Right lobe of liver (tissue), 4 donors: ENCODE results near the gene TAGLN2.

Experiments
- CTCF ChIP-seq, 4 donors: fragments of 200-600 bp in 3 of 4; fragments of 450-650 bp in 1 of 4; IDR thresholded peaks; one replicate each; pipeline versions ENCODE4 v1.5.1 to v1.8.0; 2016 to 2022; ENCODE audit warnings: antibody characterized with exemption in 4 of 4, mild to moderate bottlenecking in 2 of 4
- POLR2A ChIP-seq: fragments of 450-650 bp; IDR thresholded peaks from one replicate; pipeline ENCODE4 v1.6.1; 2017; ENCODE audit warnings: antibody characterized with exemption, mild to moderate bottlenecking
- donor health status: DM: no; HTN: no; CAD: no.
- donor health status: DM: no; HTN: no; CAD: no.
- donor health status: DM: no; HTN: yes; CAD: no.

- TF ChIP-seq CTCF (IDR thresholded peaks at IDR 0.05) (no peak), POLR2A (no peak)
Measured at GRCh38 chr1:159937054-159937750, 11.9 kb upstream of the TAGLN2 start.
